AG10803 (cell line): ENCODE data around the gene CNTN1.

ENCODE experiments used
- DNase-seq: peaks from one replicate; pipeline ENCODE4 v3.0.0; 2010; ENCODE audit warnings: low read depth
- H3K4me3 ChIP-seq: 2 replicates; pipeline ENCODE4 v1.5.1; 2011; ENCODE audit warnings: mild to moderate bottlenecking, low read length, control low read depth
- CTCF ChIP-seq: conservative IDR thresholded peaks from 2 replicates; pipeline ENCODE4 v1.5.1; 2011; ENCODE audit warnings: mild to moderate bottlenecking, low read length, control low read depth, inconsistent platforms

CNTN1 gene

GRCh38 chr12:41096797-41097196, 404.6 kb downstream of the CNTN1 start:
- DNase-seq, result no peak
- no peak for TF ChIP-seq CTCF
- no peak overlapping the region for H3K4me3 ChIP-seq

- H3K4me3 ChIP-seq, result no peak overlapping the region
- TF ChIP-seq CTCF, result no peak
- DNase-seq, result no peak
Measured at GRCh38 chr12:41100572-41100971, 408.3 kb downstream of the CNTN1 start.

GRCh38 chr12:41101806-41102205, 409.6 kb downstream of the CNTN1 start:
- no peak for DNase-seq
- no peak for TF ChIP-seq CTCF
- H3K4me3 ChIP-seq, result no peak overlapping the region

GRCh38 chr12:41103614-41104013, 411.4 kb downstream of the CNTN1 start:
- no peak for TF ChIP-seq CTCF
- DNase-seq, result peak; percentile 43
- H3K4me3 ChIP-seq, result no peak overlapping the region

- no peak for TF ChIP-seq CTCF
- no peak overlapping the region for H3K4me3 ChIP-seq
- DNase-seq, result no peak
Measured at GRCh38 chr12:41106315-41106714, 414.1 kb downstream of the CNTN1 start.

- DNase-seq, result peak; percentile 2
- no peak overlapping the region for H3K4me3 ChIP-seq
- TF ChIP-seq CTCF, result no peak
Measured at GRCh38 chr12:41108032-41108431, 415.8 kb downstream of the CNTN1 start.

GRCh38 chr12:41112903-41113302, 420.7 kb downstream of the CNTN1 start:
- no peak for DNase-seq
- TF ChIP-seq CTCF, result no peak
- no peak overlapping the region for H3K4me3 ChIP-seq
